ENCODE data around the gene TRIM72.

DNA sequence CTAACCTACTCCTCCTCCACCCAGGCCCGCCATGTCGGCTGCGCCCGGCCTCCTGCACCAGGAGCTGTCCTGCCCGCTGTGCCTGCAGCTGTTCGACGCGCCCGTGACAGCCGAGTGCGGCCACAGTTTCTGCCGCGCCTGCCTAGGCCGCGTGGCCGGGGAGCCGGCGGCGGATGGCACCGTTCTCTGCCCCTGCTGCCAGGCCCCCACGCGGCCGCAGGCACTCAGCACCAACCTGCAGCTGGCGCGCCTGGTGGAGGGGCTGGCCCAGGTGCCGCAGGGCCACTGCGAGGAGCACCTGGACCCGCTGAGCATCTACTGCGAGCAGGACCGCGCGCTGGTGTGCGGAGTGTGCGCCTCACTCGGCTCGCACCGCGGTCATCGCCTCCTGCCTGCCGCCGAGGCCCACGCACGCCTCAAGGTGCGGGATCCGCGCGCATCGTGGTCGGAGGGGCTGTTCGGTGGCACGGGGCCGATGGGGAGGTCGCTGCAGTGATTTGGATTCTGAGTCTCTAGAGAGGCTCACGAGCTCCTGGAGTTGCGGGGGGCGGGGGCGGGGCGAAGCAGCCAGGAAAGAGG lies 878 bp downstream of the TRIM72 start:
- TF ChIP-seq, protein P1, sequence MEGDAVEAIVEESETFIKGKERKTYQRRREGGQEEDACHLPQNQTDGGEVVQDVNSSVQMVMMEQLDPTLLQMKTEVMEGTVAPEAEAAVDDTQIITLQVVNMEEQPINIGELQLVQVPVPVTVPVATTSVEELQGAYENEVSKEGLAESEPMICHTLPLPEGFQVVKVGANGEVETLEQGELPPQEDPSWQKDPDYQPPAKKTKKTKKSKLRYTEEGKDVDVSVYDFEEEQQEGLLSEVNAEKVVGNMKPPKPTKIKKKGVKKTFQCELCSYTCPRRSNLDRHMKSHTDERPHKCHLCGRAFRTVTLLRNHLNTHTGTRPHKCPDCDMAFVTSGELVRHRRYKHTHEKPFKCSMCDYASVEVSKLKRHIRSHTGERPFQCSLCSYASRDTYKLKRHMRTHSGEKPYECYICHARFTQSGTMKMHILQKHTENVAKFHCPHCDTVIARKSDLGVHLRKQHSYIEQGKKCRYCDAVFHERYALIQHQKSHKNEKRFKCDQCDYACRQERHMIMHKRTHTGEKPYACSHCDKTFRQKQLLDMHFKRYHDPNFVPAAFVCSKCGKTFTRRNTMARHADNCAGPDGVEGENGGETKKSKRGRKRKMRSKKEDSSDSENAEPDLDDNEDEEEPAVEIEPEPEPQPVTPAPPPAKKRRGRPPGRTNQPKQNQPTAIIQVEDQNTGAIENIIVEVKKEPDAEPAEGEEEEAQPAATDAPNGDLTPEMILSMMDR (IDR thresholded peaks at IDR 0.05), result no peak
- no peak for TF ChIP-seq POLR2AphosphoS5 (IDR thresholded peaks at IDR 0.05)
- TF ChIP-seq POLR2A (IDR thresholded peaks at IDR 0.05), result no peak
